ENCODE data around the gene CDH1.
"Not testable (repeated sequence)": the region's sequence is repeated elsewhere in the genome, so short reads cannot be mapped to it uniquely, and the experiment has no call there.

The CDH1 gene

DNA sequence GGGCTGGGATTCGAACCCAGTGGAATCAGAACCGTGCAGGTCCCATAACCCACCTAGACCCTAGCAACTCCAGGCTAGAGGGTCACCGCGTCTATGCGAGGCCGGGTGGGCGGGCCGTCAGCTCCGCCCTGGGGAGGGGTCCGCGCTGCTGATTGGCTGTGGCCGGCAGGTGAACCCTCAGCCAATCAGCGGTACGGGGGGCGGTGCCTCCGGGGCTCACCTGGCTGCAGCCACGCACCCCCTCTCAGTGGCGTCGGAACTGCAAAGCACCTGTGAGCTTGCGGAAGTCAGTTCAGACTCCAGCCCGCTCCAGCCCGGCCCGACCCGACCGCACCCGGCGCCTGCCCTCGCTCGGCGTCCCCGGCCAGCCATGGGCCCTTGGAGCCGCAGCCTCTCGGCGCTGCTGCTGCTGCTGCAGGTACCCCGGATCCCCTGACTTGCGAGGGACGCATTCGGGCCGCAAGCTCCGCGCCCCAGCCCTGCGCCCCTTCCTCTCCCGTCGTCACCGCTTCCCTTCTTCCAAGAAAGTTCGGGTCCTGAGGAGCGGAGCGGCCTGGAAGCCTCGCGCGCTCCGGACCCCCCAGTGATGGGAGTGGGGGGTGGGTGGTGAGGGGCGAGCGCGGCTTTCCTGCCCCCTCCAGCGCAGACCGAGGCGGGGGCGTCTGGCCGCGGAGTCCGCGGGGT is at the start of gene CDH1:
TSS of gene CDH1 (plus strand) at position 247 of the 684 bp plus-strand sequence. CDS start at position 371, 124 bp downstream.
- DNase-seq = no peak

DNA sequence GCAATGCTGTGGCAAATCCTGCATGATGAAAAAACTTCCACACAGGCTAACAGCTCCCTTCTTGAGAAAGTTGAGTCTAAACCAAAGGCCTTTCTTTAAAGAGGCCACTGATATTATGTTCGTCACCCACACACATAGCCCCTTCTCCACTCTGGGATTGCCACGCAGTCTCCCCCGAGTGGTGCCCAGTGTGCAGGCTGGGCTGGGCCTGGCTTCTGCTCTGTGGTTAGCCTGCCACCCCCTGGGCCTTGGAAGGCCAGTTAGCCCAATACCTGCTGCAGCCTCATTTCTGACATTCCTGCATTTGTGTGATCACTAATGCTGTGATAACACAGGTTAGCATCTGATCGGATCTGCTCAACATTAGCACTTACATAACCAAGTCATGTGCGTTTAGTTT is 47.2 kb upstream of the CDH1 start:
- no peak for DNase-seq

DNA sequence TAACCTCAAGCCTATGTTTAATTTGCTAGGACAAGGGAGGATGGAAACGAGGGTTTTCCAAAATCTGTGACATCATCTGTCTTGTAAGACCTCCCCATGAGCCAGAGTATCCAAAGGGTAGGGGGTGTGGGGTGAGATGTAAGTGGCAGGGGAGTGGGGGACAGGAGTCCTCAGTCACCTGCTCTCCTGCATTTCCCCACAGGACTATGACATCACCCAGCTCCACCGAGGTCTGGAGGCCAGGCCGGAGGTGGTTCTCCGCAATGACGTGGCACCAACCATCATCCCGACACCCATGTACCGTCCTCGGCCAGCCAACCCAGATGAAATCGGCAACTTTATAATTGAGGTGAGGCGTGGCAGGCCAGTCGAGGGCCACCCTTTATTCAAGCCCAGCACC is 41.5 kb upstream of the CDH1 start:
- no peak for DNase-seq

DNA sequence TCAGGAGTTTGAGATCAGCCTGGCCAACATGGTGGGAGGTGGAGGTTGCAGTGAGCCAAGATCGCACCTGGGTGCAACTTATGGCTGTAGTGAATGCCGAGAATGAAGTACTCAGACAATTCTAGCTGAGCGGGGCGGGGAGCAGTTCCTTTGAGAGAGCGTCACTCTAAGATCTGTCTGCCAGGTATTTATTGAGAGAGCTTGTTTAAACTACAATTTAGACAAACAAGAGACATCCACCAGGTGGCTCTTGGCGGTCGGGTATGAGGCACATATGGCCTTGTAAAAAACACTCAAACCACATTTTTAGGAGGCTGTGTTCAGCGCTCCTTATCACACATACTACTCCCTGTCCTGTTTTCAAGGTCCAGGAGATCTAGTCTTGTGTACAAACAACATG is 40.6 kb upstream of the CDH1 start:
- DNase-seq = no peak

DNA sequence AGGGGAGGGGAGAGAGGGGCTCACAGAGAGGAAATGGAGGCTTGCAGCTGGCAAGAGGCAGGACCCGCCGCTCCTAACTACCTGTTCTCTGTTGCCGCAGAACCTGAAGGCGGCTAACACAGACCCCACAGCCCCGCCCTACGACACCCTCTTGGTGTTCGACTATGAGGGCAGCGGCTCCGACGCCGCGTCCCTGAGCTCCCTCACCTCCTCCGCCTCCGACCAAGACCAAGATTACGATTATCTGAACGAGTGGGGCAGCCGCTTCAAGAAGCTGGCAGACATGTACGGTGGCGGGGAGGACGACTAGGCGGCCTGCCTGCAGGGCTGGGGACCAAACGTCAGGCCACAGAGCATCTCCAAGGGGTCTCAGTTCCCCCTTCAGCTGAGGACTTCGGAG is 39.0 kb upstream of the CDH1 start:
- no peak for DNase-seq

DNA sequence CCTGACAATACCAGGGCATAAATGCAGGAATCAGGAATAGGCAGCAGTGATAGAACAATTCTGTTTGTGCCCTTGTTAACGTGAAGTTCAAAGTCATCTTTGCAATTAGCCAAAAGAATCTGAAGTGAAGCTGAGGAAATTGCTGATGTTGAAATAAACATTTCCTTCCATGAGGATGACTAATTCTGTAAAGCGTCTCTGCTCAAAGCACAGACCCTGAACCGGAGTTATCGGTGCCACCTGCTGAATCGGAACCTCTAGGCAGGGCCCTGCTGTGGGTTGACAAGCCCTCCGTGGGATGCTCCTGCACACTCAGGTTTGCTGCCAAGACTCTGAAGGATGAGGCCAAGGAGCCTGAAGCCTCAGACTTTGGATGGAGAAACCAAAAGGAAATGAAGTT is 37.0 kb upstream of the CDH1 start:
- no peak for DNase-seq

DNA sequence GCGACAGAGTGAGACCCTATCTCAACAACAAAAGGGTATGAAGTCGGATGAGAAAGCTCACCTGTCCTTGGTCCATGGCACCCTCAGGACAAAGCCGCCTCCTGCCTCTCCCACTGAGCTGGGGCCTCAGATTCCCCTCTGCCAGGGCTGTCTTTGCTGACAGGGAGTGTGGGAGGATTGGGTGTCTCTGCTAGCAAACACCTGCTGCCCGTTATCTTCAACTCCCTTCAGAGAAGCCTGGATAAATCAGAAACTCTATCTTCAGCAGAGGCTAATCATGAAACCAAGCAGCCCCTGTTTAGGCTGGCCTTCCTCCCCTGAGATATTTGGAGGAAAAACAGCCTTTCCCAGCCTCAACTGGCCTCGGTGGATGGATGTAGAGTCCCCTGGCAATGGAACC is 36.3 kb upstream of the CDH1 start:
- no peak for DNase-seq

DNA sequence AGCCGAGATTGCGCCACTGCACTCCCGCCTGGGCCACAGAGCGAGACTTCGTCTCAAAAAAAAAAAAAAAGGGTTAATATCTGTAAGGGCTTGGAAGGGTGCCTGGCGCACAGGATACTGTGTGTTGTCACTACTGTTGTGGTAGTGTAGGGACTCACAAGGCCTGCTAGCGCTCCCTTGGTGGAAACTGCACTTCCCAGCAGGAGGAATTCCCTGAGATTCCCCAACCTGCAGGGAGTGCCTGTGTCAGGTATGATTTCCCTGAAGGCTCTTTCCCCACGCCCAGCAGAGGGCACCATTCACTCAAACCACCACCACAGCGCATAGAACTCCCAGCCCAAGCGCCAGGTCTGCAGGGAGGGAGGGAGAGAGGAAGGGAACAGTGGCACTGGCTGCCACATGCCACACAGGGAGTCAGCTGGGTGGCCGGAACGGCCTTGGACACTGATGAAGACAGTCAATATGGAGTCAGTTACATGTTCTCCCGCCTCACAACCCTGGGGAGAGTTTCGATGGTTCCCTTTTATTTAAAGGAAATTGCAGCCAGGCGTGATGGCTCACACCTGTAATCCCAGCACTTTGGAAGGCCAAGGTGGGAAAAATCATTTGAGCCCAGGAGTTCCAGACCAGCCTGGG is 32.7 kb upstream of the CDH1 start:
- no peak for DNase-seq

DNA sequence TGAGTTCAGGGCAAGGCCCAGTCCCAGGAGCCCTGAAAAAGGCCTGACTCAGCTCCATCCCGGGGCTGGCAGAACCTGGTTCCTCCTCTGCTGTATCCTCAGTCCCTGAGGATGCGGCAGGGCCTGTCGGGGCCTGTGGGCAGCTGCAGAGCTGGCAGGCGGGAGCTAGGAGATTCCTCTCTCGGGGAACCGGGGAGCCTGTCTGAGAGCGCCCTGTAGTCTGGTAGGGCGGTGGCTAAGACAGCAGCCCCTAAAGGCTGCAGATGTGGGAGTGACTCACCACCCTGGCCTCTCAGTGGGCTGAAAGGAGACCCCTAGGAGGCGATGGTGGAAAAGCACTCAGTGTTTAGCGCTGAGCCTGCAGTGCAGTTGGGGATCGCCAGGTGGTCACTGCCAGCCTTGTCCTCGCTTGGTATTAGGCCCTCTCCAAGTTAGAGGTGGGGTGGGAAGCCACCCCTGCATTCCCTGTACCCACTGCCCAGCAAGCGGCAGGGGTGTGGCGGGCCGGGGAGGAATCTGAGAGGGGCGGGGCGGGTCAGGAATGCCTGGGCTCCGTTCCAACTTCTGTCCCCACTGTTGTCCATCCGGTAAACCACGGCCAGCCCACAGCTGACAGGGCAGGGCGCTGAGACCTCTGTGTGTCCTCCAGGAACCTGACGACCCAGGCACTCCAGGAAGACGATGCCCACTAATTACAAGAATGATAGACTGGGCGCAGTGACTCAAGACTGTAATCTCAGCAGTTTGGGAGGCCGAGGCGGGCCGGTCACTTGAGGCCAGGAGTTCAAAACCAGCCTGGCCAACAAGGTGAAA is 29.5 kb upstream of the CDH1 start:
- DNase-seq = no peak

DNA sequence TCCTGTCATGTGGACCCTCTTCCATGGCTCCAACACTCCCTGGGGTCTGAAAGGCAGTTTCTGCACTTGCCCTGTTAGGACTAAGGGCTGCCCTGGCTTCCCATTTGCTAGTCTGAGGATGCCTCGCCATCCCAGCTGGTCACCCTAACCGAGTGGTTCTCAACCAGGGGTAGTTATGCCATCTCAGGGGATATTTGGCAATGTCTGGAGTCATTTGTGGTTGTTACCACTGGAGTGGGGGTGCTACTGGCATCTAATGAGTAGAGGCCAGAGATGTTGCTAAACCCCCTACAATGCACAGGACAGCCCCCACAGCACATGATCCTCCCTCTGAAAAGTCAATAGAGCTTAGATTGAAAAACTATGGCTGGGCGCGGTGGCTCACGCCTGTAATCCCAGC is 26.9 kb upstream of the CDH1 start:
- no peak for DNase-seq

DNA sequence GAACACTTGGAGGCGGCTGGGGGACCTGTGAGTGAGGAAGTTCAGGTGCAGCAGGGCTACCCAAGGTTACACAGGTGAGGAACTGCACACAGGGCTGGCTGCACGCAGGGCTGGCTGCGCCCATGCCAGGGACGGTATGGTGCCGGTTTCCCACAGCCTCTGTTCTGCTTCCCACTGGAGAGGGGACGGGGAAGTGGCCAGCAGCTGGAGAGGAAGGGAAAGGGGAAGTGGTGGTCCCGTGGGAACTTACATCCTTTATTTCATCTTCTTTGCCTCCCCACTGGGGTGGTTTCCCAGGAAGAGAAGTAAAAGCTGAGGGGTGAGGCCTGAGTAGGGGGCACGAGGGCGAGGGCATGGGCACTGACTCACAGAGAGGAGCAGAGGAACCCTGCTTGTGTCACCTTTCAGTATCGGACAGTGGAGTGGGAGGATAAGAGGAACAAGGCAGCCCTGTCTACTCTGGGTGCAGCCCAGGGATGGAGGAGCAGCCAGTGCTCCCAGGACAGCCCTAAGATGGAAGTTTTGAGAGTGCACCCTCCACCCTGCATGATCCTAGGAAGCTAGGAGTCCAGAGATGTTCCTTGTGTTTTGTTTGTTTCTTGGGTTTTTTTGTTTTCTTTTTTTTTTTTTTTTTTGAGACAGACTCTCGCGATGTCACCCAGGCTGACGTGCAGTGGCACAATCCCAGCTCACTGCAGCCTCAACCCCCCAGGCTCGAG is 25.5 kb upstream of the CDH1 start:
- no peak for DNase-seq

DNA sequence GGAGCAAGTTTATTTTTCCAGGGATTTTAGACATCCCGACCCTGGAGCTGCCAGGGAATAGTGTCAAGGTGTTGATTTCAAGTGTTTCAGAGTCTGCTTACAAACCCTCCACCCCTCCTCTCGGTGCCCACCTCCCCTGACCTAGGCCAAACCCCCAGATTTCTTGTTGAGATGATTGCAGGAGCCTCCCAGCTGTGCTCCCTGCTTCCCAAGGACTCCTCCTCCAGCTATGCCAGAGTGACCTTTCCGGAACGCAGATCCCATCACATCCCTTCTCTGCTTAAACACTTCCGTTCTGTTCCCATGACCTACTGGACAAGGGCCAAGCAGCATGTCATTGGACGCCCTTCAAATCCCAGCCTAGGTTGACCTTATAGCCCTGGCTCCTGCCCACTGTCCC is 23.7 kb upstream of the CDH1 start:
- DNase-seq = no peak

DNA sequence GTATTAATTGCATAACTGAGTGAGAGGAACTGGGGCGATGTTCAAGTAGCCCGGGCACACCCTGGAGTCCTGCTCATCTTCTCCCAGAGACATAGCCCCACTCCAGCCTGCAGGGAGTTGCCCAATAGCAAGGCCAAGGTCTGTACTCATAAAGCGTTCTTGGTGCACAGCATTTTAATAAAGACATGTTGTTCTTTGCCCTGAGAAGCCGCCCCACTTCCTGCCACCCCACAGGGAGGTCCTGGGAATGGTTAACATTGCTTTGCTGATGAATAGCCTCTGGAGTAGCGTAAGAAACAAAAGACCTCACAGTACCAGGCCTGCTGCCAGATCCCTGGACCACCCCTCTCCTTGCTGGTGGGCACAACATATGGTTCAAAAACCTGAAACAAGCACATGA is 21.6 kb upstream of the CDH1 start:
- no peak for DNase-seq

DNA sequence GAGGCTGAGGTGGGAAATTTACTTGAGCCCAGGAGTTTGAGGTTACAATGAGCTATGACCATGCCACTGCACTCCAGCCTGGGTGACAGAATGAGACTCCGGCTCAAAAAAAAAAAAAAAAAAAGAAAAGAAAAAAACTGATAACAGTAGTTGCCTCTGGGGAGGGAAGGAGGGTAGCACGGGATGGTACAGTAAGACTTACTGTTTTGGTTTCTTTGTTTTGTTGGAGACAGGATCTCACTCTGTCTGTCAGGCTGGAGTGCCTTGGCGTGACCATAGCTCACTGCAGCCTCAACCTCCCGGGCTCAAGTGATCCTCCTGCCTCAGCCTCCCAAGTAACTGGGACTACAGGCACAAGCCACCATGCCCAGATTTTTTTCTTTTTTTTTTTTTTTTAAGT is 20.6 kb upstream of the CDH1 start:
- not testable (repeated sequence) for DNase-seq

DNA sequence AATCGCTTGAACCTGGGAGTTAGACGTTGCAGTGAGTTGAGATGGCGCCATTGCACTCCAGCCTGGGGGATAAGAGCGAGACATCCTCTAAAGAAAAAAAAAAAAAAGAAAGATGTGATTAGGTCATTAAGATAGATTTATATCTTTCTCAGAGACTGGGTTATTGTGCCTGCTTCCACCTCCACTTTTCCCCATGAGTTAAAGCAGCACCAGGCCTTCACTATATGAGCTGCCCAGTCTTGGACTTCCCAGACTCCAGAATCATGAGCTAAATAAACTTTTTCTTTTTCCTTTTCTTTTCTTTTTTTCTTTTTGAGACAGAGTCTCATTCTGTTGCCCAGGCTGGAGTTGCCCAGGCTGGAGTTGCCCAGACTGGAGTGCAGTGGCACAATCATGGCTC is 19.4 kb upstream of the CDH1 start:
- DNase-seq = no peak

DNA sequence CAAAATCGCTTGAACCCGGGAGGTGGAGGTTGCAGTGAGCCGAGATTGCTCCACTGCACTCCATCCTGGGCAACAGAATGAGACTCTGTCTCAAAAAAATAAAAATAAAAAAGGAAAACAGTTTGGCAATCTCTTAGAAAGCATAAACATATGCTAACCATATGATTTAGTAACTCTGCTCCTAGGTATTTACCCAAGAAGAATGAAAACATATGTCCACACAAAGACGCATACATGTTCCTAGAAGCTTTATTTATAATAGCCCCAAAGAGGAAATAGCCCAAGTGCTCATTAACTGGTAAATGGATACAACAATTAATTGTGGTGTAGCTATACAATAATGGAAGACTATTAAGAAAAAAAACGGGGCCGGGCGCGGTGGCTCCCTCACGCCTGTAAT is 18.5 kb upstream of the CDH1 start:
- no peak for DNase-seq

DNA sequence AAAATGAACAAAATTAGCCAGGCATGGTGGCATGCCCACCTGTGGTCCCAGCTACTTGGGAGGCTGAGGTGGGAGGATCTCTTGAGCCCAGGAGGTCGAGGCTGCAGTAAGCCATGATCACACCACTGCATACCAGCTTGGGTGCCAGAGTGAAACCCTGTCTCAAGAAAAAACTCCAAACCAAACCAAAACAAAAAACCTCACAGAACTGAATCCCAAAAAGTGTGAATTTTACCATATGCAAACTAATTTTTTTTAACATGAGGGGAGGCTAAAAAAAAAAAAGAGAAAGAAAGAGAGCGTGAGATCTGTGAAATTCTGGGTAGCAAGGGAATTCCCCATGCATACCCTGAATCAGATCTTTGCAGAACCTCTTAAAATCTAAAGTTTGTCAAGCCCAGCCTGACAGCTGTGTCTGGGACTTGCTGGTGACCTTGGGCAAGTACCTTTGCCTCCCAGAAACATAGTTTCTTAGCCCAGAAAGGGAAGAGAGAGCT is 17.1 kb upstream of the CDH1 start:
- DNase-seq = no peak

DNA sequence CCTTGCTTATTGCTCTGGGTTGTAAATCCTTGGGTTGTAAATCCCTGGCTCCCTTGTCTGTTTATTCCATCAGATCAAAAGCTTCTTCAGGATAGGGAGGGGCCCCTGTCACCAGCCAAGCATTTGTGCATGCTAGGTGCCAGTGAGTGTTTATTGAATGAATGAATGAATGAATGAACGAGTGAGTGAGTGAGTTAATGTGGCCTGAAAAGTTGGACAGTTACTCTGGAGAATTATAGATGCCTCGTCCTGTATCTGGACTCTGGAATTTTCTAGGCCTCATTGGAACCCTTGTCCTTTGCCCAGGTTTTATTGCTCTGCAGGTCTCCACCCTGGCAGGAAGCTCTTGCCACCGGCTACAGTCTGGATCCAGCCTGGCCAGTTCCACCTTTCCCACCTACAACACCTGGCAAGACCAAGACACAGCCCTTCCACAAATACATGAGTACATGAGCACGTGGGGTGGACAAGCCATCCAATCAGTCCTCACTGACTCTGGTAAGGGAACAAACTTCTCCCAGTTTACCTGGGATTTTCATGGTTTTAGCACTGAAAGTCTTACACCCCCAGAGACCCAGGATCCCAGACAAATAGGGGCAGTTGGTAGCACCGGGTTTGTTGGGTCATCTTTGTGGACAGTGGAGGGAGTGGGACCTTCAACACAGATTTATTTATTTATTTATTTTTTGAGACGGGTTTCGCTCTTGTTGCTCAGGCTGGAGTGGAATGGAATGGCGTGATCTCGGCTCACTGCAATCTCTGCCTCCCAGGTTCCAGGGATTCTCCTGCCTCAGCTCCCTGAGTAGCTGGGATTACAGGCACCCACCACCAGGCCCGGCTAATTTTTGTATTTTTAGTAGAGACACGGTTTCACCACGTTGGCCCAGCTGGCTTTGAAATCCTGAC is 14.7 kb upstream of the CDH1 start:
- no peak for DNase-seq

DNA sequence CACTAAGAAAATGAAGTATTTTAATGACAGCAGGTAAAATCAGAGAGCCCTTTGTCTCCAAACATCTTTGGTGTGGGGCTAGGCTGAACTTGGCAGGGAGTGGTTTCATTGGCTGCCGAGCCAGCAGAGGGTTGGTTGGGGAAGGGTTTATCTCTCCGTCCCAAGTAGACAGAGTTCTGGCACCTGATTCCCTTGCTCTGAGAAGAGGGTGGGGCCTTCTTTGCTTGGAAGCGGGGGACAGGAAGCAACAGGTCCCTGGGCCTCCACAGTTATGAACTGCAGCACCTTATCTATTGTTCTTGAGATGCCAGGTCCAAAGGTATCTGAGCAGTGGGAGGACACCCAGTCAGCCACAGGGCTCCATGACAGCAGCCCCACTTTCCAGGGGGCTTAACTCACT is 12.3 kb upstream of the CDH1 start:
- no peak for DNase-seq

DNA sequence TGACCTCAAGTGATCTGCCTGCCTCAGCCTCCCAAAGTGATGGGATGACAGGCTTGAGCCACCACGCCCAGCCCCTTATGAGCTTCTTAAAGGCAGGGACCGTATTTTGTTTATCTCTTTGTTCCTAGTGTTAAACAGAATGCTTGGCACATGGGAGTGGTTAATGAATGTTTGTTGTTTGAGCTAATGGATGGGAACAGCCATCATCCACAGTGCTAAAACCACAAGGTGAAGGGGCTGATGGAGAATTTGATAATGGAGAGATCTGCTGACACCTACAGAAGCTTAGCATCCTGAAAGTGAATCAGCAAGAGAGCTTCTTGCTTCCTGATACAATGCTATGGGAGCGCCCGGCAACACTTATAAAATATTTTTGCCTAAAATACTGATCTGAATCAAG is 8.6 kb upstream of the CDH1 start:
- no peak for DNase-seq

DNA sequence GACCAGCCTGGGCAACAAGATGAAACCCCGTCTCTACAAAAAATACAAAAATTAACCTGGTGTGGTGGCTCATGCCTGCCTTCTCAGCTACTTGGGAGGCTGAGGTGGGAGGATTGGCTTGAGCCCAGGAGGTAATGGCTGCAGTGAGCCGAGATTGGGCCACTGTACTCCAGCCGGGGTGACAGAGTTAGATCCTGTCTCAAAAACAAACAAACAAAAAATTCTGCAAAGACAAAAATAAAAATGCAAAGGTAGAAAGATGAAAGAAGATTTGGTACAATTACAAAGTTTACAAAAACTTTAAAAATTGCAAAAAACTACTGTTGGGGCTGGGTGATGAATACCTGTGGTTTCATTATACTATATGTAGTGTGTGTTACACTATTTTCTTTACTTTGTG is 5.5 kb upstream of the CDH1 start:
- no peak for DNase-seq

DNA sequence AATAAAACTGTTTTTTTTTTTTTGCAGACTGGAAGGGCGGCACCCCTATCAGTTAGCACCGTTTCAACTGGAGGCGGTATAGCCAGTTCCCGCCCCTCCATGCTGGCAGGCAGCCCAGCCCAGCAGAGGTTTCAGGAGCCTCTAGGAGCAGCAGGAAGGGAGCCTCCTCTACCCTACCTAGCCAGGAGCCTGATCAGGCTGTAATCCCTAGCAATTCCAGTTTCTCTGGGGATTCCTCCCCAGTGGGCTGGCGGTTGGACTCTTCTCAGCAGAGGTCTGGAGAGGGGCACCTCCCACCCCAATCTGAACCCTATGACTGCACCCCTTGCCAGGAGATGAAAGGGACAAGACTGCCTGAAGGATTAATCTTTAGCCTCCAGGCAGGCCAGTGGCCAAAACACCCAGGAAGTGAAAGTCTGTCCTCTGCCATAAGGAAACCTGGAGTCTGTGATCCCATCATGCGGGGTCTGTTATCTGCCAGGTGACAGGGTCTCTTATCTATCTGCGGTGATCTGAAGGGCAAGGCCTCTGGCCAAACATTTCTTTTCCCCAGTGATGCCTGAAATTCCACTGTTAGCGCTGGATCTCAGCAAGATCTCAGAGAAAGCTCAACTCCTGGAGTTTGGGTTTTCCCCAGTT is 4.9 kb upstream of the CDH1 start:
- no peak for DNase-seq
